Measurements from ENCODE around the gene SBF2.
A peak's percentile ranks its signal among the peaks of the same experiment; 100 is the strongest.
"Not testable (repeated sequence)": the region's sequence is repeated elsewhere in the genome, so short reads cannot be mapped to it uniquely, and the experiment has no call there.

The SBF2 gene

GRCh38 chr11:10263929-10264328 lies 30.1 kb downstream of the SBF2 start:
- ATAC-seq: no peak
- no peak for DNase-seq

GRCh38 chr11:10261821-10262220 lies 32.2 kb downstream of the SBF2 start:
- ATAC-seq (no peak), DNase-seq (no peak)

GRCh38 chr11:10257478-10257877 lies 36.5 kb downstream of the SBF2 start:
- ATAC-seq (no peak), DNase-seq (no peak)

- DNase-seq (no peak), ATAC-seq (no peak)
Observed at GRCh38 chr11:10255388-10256125, 38.5 kb downstream of the SBF2 start.

- not testable (repeated sequence) for DNase-seq, ATAC-seq
Observed at GRCh38 chr11:10249448-10250131, 44.4 kb downstream of the SBF2 start.

GRCh38 chr11:10247011-10247410 lies 47.0 kb downstream of the SBF2 start:
- no peak for DNase-seq
- ATAC-seq: no peak

- DNase-seq (no peak), ATAC-seq (no peak)
Observed at GRCh38 chr11:10243896-10244575, 50.0 kb downstream of the SBF2 start.

GRCh38 chr11:10236840-10237239 lies 57.2 kb downstream of the SBF2 start:
- DNase-seq: no peak

GRCh38 chr11:10233581-10233980 lies 60.4 kb downstream of the SBF2 start:
- no peak for ATAC-seq
- no peak for DNase-seq

More at GRCh38 chr11:10236840-10237239, 57.2 kb downstream of the SBF2 start:
- no peak for ATAC-seq

- DNase-seq (no peak), ATAC-seq (no peak)
Observed at GRCh38 chr11:10232756-10233155, 61.3 kb downstream of the SBF2 start.

GRCh38 chr11:10231803-10232202 lies 62.2 kb downstream of the SBF2 start:
- not testable (repeated sequence) for DNase-seq, ATAC-seq

GRCh38 chr11:10225553-10225952 lies 68.5 kb downstream of the SBF2 start:
- no peak for DNase-seq
- ATAC-seq: no peak

- DNase-seq (no peak), ATAC-seq (no peak)
Observed at GRCh38 chr11:10222399-10222798, 71.6 kb downstream of the SBF2 start.

- no peak for ATAC-seq
- DNase-seq: no peak
Observed at GRCh38 chr11:10221342-10221741, 72.7 kb downstream of the SBF2 start.

GRCh38 chr11:10211470-10211869 lies 82.5 kb downstream of the SBF2 start:
- DNase-seq (no peak), ATAC-seq (no peak)

GRCh38 chr11:10209326-10209725 lies 84.7 kb downstream of the SBF2 start:
- DNase-seq (no peak), ATAC-seq (no peak)

- ATAC-seq (peak; percentile 59), DNase-seq (no peak)
Observed at GRCh38 chr11:10208131-10208575, 85.9 kb downstream of the SBF2 start.

- DNase-seq (no peak), ATAC-seq (no peak)
Observed at GRCh38 chr11:10205928-10206327, 88.1 kb downstream of the SBF2 start.

GRCh38 chr11:10204021-10204420 lies 90.0 kb downstream of the SBF2 start:
- DNase-seq (no peak), ATAC-seq (no peak)

GRCh38 chr11:10201343-10201742 lies 92.7 kb downstream of the SBF2 start:
- no peak for DNase-seq

GRCh38 chr11:10197091-10197490 lies 96.9 kb downstream of the SBF2 start:
- ATAC-seq (no peak), DNase-seq (no peak)

More at GRCh38 chr11:10201343-10201742, 92.7 kb downstream of the SBF2 start:
- no peak for ATAC-seq

- ATAC-seq (no peak), DNase-seq (no peak)
Observed at GRCh38 chr11:10192036-10192435, 102.0 kb downstream of the SBF2 start.

- ATAC-seq (no peak), DNase-seq (no peak)
Observed at GRCh38 chr11:10181811-10182210, 112.2 kb downstream of the SBF2 start.
